Body of pancreas (tissue), 4 donors: ENCODE results near the gene CCDC149.

Experiments
- POLR2A ChIP-seq, 3 donors: fragments of 450-650 bp; IDR thresholded peaks; one replicate each; pipeline ENCODE4 v1.6.1; 2016; ENCODE audit warnings: antibody characterized with exemption in 3 of 3, mild to moderate bottlenecking in 2 of 3
- TF ChIP-seq, protein P1 (sequence below), 7 experiments: fragments of 450-650 bp in 4 of 7; fragments of 200-600 bp in 3 of 7; sonication (generic) in 3 of 7; IDR thresholded peaks; one replicate each; pipeline ENCODE4 v1.5.1; 2016 to 2019; ENCODE audit warnings: antibody characterized with exemption in 7 of 7

DNA sequence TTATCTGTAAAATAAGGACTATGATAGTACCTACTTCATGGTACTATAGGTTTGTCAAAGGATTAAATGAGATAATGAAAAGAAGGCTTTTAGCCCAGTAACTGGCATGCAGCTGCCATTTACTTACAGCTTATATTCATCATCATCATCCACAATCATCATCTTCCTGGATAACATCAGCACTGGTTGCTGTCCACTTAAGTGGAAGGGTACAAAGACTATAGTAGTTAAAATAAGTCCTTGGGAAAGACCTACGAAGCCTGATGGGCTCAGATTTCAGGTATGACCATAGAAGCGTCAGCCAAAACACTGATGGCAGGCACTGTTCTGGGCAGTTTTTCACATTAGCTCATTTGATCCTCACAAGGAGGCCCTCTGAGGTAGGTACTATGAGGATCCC lies 20.6 kb downstream of the CCDC149 start:
- TF ChIP-seq, protein P1, sequence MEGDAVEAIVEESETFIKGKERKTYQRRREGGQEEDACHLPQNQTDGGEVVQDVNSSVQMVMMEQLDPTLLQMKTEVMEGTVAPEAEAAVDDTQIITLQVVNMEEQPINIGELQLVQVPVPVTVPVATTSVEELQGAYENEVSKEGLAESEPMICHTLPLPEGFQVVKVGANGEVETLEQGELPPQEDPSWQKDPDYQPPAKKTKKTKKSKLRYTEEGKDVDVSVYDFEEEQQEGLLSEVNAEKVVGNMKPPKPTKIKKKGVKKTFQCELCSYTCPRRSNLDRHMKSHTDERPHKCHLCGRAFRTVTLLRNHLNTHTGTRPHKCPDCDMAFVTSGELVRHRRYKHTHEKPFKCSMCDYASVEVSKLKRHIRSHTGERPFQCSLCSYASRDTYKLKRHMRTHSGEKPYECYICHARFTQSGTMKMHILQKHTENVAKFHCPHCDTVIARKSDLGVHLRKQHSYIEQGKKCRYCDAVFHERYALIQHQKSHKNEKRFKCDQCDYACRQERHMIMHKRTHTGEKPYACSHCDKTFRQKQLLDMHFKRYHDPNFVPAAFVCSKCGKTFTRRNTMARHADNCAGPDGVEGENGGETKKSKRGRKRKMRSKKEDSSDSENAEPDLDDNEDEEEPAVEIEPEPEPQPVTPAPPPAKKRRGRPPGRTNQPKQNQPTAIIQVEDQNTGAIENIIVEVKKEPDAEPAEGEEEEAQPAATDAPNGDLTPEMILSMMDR (IDR thresholded peaks at IDR 0.05), result no peak
- no peak for TF ChIP-seq POLR2A (IDR thresholded peaks at IDR 0.05)
